Measurements from ENCODE around the gene TCF15. TPM values are rescaled to one million over a fixed set of nuclear protein-coding genes. Genes with fewer than 3 reads are reported as not detected.

Gene TCF15
- total and polyA plus RNA-seq, 2 of the 13 experiments (the other 11 are each of a cell fraction or from before 2014, with no cell fraction given): not detected

DNA sequence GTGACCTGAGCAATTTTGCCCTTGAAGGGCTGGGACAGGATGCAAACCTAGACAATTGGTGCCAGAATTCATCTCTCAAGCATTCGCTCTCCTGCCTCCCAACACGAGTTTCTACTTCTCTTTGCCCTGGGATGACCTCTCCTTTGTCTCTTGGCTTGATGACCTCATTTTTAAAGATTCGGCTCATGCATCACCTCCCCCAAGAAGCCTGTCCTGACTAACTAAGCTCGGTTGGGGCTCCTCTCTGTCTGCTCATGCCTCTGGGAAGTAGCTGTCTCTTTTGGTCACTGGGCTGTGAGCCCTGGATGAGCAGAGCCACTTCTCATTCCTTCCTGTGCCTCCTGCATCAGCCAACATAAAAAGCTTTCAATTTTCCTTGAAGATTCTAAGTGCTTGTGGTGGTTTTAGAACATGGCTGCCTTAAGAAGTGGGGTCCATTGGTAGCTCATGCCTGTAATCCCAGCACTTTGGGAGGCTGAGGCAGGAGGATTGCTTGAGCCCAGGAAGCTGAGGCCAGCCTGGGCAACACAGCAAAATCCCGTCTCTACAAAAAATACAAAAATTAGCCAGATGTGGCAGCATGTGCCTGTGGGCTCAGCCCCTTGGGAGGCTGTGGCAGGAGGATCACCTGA is 11.1 kb upstream of the TCF15 start:
- intact Hi-C loops (cut with micrococcal nuclease; ENCODE audit: unreplicated experiment) (no loop called here), in situ Hi-C loops (cut with HindIII; ENCODE audit: extremely low pct_ligation_motif_present, low pct_unique_long_range_greater_than_20kb) (no loop called here)
- TF ChIP-seq ZNF234 (CRISPR knock-in tag; conservative IDR thresholded peaks at IDR 0.05) (no peak), ATF7 (IDR thresholded peaks at IDR 0.05) (peak; percentile 80), ATF7 (CRISPR knock-in tag; IDR thresholded peaks at IDR 0.05) (no peak), ZBED4 (CRISPR knock-in tag; IDR thresholded peaks at IDR 0.05; ENCODE audit: borderline replicate concordance) (no peak), ZNF770 (CRISPR knock-in tag; IDR thresholded peaks at IDR 0.05) (peak; percentile 79; the same call in 1 of the 2 replicates), TBX2 (CRISPR knock-in tag; IDR thresholded peaks at IDR 0.05; ENCODE audit: borderline replicate concordance) (0 out of 2 replicates have a peak, but pooled peaks have one; percentile 5)
- no peak for DNase-seq (ENCODE audit: low spot score)
- Histone ChIP-seq H3K4me1 (ENCODE audit: insufficient read depth, low read length) (peaks cover 6% of the 10 kb centered on the region), H3K36me3 (replicated peaks in 1 of 2; ENCODE audit: control insufficient read depth in 1 of 2, insufficient read depth in 2 of 2, low read length in 2 of 2) (no peaks in the 10 kb centered on the region), H2AFZ (ENCODE audit: low read length) (no peak overlapping the region), H3K4me3 (replicated peaks in 1 of 3; ENCODE audit: insufficient read depth in 1 of 3, low read depth in 2 of 3, low read length in 3 of 3) (no peak overlapping the region), H3K4me2 (ENCODE audit: low read depth, low read length) (no peak overlapping the region), H3K27ac (ENCODE audit: extremely low read length, insufficient read depth, low read length) (no peak overlapping the region), H3K9ac (ENCODE audit: insufficient read depth, low read depth, low read length) (no peak overlapping the region), H3K79me2 (ENCODE audit: insufficient read depth, low read length) (no peaks in the 10 kb centered on the region), H3K9me3 (ENCODE audit: low read length) (peaks cover 5% of the 10 kb centered on the region; the same call in 1 of the 2 replicates), H3K27me3 (ENCODE audit: control insufficient read depth in 1 of 2, insufficient read depth in 2 of 2, low read length in 2 of 2) (peaks cover 0 to 39% of the 10 kb centered on the region in 2 experiments; a peak in 4 of 5 replicates), H4K20me1 (ENCODE audit: insufficient read depth, low read length) (no peaks in the 10 kb centered on the region)
- POLR2A ChIA-PET: no interaction called here
- no TSS peak for BruUV-seq (replicated peaks)
- FAIRE-seq: no peak
- CTCF ChIA-PET (ENCODE audit: low intra/inter-chr PET ratio, low total read pairs): no interaction called here
- WGBS (ENCODE audit: low lambda C conversion rate): 11% methylated on average over 5 of the region's 5 CpGs
- no peak for ATAC-seq

Measured in HepG2 (cell line).